ENCODE results near the gene ARR3.

- TF ChIP-seq CEBPB (IDR thresholded peaks at IDR 0.05) (no peak), FOXM1 (IDR thresholded peaks at IDR 0.05; ENCODE audit: borderline replicate concordance, low read depth) (no peak), EP300 (IDR thresholded peaks at IDR 0.05; ENCODE audit: borderline replicate concordance) (no peak), CREB1 (IDR thresholded peaks at IDR 0.05; ENCODE audit: low read depth) (no peak), ZBTB7A (IDR thresholded peaks at IDR 0.05; ENCODE audit: low read depth) (no peak), RAD21 (IDR thresholded peaks at IDR 0.05; ENCODE audit: low read depth) (no peak), EGR1 (IDR thresholded peaks at IDR 0.05) (no peak), TEAD4 (IDR thresholded peaks at IDR 0.05) (no peak)
- TF ChIP-seq, protein P1, sequence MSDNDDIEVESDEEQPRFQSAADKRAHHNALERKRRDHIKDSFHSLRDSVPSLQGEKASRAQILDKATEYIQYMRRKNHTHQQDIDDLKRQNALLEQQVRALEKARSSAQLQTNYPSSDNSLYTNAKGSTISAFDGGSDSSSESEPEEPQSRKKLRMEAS (IDR thresholded peaks at IDR 0.05) = no peak
These were observed 14.6 kb upstream of the ARR3 start for GRCh38 chrX:70253377-70254062.

Data from Ishikawa (cell line).